Stimulated activated CD8-positive, alpha-beta memory T cell treated with anti-CD3 and anti-CD28 coated beads, Interleukin-15, amount 100 ng/mL, for 1 hour (primary cell): ENCODE data around the gene VMP1.

ENCODE experiments used
- DNase-seq: peaks from one replicate; pipeline ENCODE4 v3.0.0-alpha.2; 2020; ENCODE audit warnings: low read depth

The VMP1 gene

DNA sequence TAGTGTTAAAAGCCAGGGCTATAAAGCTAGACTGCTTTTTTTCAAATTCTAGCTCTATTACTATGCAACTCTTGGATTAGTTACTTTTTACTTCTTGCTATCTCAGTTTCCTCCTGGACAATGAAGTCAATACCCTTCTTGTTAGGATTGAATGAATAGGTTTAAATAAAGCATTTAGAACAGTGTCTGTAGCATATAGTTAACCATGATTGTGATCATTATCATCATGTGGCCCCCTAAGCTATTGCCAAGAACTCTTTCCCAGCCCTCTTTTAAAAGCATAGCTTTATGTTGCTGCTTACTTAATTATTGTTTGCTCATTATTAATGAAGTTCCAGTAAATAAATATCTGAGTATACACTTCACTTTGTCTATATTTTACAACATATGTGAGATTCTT, 4.5 kb downstream of the VMP1 start:
- no peak for DNase-seq

DNA sequence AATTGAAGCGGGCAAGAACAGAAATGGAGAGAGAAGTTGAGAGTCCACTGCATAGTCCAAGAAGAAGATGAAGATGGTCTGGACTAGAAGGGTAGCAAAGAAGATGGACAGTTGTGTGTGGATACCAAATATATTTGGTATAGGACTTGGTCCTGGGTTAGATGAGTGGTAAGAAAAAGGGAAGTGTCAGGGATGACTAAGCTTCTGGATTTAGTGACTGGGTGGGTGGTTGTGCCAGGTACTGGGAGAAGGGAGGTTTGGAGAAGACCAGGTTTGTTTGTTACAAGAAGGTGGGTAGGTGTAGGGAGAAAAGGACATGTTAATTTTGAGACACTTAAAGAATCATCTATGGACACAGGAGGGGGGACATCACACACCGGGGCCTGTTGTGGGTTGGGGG, 5.4 kb downstream of the VMP1 start:
- DNase-seq = no peak

DNA sequence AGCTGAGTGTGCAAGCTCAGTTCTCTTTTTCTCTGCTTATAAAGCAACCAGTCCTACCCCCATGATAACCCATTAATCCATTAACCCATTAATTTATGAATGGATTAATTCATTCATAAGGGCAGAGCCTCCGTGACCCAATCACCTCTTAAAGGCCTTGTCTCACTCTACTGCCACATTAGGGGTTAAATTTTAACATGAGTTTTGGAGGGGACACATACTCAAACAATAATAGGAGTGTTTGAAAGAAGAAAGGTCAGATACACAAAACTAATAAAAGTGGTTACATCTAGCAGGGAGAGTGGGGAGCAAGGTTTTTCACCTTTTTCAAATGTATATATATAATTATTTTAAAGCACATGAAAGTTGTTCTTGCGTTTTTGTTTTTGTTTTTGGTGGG, 6.8 kb downstream of the VMP1 start:
- no peak for DNase-seq

DNA sequence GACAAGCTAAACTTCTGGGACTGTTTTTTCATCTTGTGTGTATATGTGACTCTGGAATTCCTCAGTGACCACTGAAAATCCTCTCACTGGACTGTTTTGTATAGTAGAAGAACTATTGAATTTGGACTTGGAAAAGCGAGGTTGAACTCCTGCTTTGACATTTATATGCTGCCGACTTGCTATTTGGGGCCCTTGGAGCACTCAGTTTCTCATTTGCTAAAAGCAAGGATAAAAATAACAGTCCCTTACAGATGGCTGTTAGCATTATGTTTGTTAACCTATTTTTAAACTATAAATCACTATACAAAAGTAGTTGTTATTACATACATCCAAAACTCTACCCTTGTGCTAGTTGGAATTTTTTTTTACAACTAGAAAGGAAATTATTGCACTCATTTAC, 9.0 kb downstream of the VMP1 start:
- no peak for DNase-seq

DNA sequence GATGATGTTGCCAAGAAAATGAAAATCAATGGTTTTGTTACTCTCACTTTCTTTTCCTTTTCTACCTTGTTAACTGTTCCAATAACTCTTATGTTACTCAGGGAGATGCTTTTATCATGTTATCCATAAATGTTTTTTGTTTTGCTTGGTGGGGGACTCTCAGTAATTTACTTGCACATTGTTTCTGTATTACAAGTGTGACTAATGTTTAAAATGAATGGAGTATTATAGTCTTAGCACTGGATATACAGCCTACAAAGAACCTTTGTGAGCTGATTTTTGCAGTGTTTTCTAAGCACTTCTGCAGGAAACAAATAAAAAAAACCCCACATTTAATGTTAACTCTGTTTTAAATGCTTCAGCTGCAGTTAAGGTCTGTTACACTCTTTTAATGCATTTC, 12.1 kb downstream of the VMP1 start:
- DNase-seq = no peak

DNA sequence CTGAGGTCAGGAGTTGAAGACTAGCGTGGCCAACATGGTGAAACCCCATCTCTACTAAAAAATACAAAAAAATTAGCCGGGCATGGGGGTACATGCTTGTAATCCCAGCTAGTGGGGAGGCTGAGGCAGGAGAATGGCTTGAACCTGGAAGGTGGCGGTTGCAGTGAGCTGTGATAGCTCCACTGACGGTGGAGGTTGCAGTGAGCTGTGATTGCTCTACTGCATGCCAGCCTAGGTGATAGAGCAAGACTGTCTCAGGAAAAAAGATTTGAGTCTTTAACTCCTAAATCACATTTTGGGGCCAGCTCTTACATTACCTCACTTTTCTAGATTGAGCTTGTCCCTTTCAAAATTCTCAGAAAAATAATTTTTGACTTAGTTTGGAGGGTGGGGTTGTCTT, 15.2 kb downstream of the VMP1 start:
- DNase-seq = no peak

DNA sequence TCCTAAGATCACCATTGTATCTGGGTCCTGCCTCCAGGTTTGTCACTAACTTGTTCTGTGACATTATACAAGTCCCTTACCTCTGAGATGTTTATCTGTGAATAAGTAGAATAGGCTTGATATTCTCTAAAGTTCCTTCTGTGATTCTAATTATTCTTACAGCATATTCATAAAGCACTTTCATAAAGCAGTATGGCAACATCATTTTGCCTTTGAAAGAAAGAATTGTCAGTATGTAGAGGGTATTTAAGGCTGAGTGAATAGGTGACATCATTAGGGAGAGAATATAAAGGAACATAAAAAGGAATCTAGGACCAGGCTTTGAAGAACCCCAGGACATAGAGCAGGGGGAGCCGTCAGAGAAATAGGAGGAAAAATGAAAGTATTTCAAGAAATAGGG, 15.6 kb downstream of the VMP1 start:
- no peak for DNase-seq

DNA sequence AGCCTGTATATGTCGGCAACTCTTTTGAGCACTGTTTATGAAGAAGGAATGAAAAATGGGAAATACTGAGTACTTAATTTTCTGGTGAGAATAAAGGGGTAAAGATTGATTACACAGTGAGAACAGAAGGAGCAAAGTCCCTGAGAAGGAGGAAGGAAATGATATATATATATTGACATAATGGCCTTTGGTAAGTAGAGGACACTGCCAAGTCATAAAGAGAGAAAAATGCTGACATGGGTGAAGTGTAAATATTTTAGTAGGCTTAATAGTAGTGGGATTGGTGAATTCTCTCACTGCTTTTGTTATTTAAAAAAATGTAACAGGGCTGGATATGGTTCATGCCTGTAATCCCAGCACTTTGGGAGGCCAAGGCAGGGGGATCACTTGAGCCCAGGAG, 16.2 kb downstream of the VMP1 start:
- DNase-seq = no peak

DNA sequence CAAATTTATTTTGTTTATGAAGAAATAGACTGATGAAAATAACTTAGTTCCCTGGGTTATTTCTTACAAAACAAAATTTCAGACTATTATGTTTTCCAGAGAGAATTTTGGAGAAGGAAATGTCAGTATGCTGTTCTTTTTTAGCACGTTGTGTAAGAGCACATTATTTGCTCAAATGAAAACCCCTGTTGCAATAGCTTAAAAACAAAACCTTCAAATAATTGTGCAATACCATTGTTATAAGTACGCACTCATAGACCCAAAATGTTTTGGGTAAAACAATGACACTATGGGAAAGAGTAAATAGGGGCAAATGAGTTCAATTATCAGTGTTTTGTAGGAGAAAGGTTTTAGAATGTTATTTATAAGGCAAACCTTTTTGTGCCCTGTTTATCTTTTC, 18.2 kb downstream of the VMP1 start:
- no peak for DNase-seq

DNA sequence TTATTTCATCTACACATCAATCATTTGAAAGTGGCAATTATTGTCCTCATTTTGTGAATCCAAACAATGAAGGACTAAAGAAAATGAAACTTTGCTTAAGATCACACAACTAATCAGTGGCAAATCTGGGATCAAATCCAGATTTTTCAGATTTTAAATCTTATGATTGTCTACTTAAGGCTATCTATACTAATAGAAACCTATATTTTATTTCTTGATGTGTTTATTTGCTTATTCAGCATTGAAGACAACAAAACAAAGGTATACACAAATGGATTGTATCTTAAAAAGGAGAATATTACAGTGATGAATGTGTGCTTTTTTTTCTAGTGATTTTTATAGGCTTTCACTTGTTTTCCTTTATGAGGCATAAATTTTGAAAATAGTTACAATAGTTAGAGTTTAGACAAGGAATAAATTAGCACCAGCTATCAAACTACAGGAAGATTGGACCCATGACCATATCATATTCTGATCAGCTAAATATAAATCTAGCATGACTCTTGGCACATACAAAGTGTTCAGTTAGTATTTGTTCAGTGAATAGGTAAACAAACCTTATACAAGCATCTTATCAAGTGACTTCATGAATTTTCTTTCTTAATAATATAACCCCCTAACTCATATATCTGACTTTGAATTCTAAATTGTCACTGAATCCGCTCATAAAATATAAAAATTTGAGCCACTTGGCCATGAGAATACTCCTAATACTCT, 20.5 kb downstream of the VMP1 start:
- DNase-seq = no peak

DNA sequence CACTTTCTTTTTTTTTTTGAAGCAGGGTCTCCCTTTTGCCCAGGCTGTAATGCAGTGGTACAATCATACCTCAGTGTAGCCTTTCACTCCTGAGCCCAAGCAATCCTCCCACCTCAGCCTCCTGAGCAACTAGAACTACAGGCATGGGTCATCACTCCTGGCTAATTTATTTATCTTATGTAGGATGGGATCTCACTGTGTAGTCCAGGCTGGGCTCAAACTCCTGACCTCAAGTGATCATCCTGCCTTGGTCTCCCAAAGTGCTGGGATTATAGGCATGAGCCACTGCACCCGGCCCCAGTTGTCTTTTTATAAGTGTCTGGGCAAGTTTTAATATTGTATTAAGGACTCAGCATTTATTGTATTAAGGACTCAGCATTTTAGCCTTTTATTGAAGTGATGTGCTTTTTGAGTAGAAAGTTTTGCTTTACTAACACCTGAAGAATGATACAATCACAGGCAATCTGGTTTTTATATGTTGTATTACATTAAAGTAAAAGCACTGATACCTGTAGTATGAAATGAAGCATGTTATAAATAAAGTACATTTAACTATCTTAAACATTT, 22.9 kb downstream of the VMP1 start:
- DNase-seq = no peak

DNA sequence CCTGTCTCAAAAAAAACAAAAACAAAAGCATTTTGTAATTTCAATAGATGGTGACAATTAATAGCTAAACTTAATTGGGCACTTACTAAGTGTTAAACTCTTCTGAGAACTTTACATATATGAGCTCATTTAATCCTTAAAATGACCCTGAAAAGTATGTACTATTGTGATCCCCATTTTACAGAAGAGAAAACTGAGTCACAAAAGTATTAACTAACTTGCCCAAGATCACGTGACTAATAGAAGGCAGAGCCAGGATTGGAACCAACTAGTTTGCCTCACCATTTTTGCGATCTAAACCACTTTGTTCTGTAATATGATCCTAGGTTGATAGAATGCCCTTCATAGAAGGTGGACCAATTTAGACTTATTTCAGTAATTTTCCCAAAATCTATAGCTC, 26.2 kb downstream of the VMP1 start:
- DNase-seq = no peak

DNA sequence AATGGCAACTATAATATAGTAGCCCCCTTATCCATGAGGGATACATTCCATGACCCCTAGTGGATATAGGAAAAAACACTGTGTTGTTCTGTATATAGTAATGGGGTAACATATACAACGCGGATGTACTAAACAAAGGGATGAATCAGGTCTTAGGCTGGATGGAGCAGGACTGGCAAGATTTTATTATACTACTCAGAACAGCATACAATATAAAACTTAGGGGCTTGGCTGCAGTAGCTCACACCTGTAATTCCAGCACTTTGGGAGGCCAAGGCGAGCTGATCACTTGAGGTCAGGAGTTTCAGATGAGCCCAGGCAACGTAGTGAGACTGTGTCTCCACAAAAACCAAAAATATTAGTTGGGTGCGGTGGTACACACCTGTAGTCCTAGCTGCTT, 26.8 kb downstream of the VMP1 start:
- DNase-seq = no peak

DNA sequence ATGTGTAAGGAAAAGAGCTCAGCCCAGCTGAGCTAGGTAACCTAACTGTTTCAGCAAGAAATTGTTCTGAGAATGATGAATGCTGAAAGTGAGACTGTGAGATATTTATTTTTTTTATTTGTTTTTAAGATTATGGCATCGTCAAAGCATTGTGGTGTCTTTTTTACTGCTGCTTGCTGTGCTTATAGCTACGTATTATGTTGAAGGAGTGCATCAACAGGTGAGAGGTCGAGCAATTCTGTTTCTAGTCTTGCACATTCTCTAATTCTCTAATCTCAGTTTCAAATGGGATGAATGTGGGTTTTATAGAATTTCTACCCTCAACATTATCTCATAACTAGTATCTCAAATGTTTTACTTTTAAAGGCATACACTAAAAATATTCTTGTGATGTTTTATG, 29.9 kb downstream of the VMP1 start:
- no peak for DNase-seq

DNA sequence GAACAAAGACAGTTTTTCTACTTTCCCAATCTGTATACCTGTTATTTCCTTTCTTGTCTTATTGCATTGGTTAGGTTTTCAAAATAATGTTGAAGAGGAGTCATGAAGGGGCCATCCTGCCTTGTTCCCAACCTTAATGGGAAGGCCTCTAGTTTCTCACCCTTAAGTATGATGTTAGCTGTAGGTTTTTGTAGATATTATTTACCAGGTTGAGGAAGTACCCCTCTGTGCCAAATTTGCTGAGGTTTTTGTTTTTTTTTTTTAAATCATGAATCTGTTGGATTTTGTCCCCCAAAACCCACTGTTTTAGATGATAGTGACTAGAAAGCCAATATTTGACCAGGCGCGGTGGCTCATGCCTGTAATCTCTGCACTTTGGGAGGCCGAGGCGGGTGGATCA, 36.4 kb downstream of the VMP1 start:
- DNase-seq = no peak

DNA sequence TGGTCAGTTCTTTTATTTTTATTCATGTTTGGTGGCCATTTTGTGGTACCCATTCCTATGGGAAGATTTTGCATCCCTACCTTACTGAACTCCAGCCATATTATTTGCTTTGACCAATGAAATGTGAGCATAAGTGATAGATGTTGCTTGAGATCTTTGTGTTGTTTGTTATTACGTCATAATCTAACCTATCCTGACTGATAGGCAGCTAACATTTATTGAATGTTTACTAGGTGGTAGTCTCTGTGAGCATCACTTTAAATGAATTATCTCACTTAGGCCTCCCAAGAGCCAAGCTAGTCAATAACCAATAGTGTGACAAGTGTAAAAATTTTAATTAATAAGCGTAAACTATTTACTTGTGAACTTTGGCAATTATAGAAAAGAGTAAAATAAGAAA, 37.6 kb downstream of the VMP1 start:
- no peak for DNase-seq

DNA sequence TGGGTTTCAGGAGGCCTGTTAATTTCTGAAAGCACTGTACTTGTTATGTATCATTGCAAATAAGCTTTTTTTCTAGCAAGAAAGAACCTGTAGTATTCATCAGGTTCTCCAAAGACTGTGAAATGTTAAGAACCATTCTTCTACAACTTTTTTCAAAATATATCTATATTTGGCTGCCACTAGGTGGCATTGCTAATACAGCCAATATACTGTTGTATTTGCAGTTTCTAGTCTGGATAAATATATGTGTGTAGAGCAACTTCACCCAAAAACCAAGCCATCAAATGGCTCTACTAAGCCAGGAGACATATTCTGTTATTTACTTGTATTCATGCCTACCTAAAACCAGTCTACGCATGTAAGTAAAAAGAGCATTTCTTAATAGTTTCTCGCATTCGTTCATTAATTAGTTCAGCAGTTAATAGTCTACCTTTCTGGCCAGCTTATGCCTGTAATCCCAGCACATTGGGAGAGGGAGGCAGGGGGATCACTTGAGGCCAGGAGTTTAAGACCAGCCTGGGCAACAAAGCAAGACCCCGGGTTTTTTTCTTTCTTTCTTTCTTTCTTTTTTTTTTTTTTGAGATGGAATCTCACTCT, 39.5 kb downstream of the VMP1 start:
- DNase-seq = no peak

DNA sequence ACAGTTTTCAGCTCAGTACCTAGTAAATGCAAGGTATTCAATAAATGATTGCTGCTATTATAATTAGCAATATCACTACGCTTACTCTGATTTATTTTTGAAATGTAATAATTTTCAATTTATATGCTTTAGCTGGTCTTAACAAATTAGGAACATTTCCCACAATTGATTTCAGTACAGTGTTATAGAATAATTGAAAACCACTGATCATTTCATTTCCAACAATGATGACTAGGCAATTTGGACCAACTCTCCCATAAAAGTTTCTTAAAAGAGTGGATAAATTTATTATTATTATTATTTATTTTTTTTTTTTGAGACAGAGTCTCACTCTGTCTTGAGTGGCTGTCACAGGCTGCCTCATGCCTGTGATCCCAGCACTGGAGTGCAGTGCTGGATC, 41.1 kb downstream of the VMP1 start:
- no peak for DNase-seq

DNA sequence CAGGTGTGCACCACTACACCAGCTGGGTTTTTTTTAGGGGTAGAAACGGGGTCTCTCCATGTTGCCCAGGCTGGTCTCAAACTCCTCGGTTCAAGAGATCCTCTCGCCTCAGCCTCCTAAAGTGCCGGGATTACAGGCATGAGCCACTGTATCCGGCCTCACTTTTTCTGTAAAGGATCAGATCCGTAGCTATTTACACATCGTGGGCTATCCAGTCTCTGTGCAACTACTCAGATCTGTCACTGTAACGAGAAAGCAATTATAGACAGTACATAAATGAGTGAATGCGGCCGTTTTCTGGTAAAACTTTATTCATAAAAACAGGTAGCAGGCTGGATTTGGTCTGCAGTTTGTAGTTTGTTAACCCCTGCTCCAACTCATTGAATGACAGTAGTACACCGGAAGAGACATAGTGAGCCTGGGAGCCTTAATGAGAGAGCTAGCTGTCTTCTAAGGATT, 44.5 kb downstream of the VMP1 start:
- DNase-seq = no peak

DNA sequence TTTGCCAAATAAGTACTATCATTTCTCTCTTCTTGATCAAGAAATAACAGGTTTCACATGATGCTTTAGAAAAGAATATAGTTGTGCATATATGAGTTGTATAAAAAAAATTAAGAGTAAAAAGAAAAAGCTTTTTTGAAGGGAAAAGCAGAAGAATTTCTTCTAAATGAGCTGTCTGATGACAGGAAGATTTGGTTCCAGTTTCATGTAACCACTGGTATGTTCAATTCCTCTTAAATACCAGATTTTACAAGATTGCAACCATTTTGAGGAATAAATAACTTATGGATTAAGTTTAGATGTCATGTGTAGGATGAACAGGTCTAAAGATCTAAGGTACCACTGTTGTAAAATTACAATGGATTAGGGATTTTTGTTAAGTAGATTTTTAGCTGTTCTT, 45.0 kb downstream of the VMP1 start:
- DNase-seq = no peak

DNA sequence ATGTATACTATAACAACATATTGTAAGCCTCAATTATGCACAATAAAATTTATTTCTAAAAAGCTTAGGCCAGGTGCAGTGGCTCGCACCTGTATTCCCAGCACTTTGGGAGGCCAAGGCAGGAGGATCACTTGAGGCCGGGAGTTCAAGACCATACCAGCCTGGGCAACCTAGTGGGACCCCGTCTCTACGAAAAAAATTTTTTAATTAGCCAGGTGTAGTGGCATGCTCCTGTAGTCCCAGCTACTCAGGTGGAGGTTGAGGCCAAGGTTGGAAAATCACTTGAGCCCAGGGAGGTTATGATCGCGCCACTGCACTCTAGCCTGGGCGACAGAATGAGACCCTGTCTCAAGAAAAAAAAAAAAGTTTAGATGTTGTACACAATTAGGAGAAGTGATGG, 45.5 kb downstream of the VMP1 start:
- no peak for DNase-seq

DNA sequence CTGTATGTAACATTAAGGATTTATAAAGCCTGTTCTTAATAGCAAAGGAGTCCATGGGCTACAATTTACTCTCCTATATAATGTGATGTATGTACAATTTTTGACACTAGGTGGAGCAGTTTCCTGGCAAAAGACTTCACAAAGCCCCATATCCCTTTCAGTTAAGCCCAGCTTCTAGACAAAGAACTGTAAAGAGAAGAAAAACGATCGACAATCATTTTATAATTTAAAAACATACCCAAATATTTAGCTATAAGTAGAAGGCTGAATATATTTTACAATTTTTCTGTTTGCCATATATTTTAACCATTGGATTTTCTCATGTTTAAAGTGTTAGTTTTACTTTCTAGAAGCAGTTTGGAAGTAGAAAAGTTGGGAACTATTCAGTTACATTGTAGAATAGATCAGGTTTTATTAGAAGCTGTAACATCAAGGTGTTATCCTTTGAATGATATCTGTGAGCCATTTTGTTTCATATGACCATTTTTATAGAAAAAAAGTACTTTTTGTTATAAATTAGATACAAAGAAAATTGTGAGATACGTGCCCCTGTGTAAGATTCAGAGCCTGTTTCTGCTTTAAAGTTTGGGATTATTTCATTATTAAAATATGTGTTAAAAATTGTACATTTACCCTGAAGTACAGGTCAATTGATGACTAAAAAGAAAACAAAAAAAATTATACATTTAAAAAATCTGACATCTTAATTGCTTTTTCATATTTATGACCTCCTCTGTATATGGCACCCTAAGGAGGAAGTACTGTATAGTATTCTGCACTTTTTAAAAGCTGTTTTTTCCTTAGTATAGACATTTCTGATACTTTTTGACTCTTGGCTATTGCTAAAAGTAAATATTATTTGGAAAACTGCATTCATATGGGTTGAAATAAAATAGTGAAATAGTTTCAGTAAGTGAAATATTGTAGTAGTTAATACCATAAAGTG, 46.3 kb downstream of the VMP1 start:
- no peak for DNase-seq

DNA sequence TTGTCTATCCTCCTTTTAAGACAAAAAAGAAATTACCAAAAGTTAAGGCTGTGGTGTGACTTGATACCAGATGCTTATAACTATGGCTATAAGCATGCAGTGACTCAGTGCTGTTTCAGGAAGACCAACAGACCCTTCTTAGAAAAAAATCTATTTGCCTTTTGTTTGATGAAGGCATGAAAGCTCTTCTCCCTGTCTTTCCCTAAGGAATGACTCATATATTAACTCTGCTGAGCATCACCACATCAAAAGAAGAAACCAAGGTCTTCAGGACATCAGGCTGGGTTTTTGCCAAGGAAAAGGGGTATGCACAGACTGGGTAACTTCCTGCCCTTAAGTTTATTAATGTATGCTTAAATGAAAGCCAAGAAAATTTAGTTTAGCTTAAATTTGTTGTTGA, 47.1 kb downstream of the VMP1 start:
- no peak for DNase-seq
